ENCODE measurements around the gene BTF3. TPM values are rescaled to one million over a fixed set of nuclear protein-coding genes. Genes with fewer than 3 reads are reported as not detected.
A peak's percentile ranks its signal among the peaks of the same experiment; 100 is the strongest.

The BTF3 gene
- total and polyA plus RNA-seq, 9 of the 15 experiments (the other 6 are each of a cell fraction or from before 2014, with no cell fraction given): 534 to 1,637 (median 848) TPM

GRCh38 chr5:73497497-73498056 is 665 bp upstream of the BTF3 start:
- POLR2A ChIA-PET: interaction anchor here (0.7 to 2.5 kb wide), 12 partner anchors 9 to 508 kb away, joined by 3 to 29 read pairs (median 4); partner anchors contain the start of gene FOXD1
- DNase-seq (ENCODE audit: extremely low read depth in 1 of 4, low spot score in 3 of 4) (no peak), FAIRE-seq (peak; percentile 54), ATAC-seq (peak; percentile 7)
- intact Hi-C loops (cut with micrococcal nuclease) (loop anchor here (5.0 kb wide), 1 partner anchor 45 kb away; no protein-coding TSS in a partner anchor), in situ Hi-C loops (cut with MboI) (no loop called here)
- WGBS (ENCODE audit: insufficient coverage, low coverage, missing lambda C conversion rate): 1% methylated on average over 16 of the region's 16 CpGs
- peak overlapping the region; percentile 84 for H2AFZ ChIP-seq (ENCODE audit: low read depth, low read length)
- H3K4me3 ChIP-seq: peak overlapping the region; percentile 93
- CTCF ChIA-PET (ENCODE audit: low intra/inter-chr PET ratio): no interaction called here
- peak overlapping the region; percentile 98 for H3K27ac ChIP-seq (ENCODE audit: extremely low read depth, low read depth, low read length)
- H3K36me3 ChIP-seq (ENCODE audit: control insufficient read depth, insufficient read depth, low read length): peaks cover 34% of the 10 kb centered on the region
- H3K9me1 ChIP-seq (ENCODE audit: control insufficient read depth, insufficient read depth, low read length): no peaks in the 10 kb centered on the region
- H3K9ac ChIP-seq (ENCODE audit: insufficient read depth in 1 of 2, low read depth in 2 of 2, low read length in 2 of 2): peak overlapping the region; percentile 99 to 100
- no peaks in the 10 kb centered on the region for H3K9me3 ChIP-seq (replicated peaks; ENCODE audit: control insufficient read depth, insufficient read depth, low read depth, low read length)
- peaks cover 3% of the 10 kb centered on the region in 2 experiments; a peak in 4 of 5 replicates for H3K4me1 ChIP-seq (replicated peaks in 1 of 2; ENCODE audit: control insufficient read depth in 2 of 2, insufficient read depth in 2 of 2, low read length in 2 of 2)
- no peaks in the 10 kb centered on the region for H3K27me3 ChIP-seq (ENCODE audit: control insufficient read depth in 2 of 2, insufficient read depth in 2 of 2, low read length in 2 of 2)
- peaks cover 53% of the 10 kb centered on the region for H3K79me2 ChIP-seq (ENCODE audit: control insufficient read depth, insufficient read depth, low read length)
- peaks cover 9% of the 10 kb centered on the region; the same call in 1 of the 2 replicates for H4K20me1 ChIP-seq (replicated peaks; ENCODE audit: control insufficient read depth, insufficient read depth, low read length)
- H3K4me2 ChIP-seq (ENCODE audit: insufficient read depth, low read length): peak overlapping the region; percentile 85
- TSS peak; percentile 84 for BruUV-seq (replicated peaks)
- TF ChIP-seq ZNF639 (CRISPR knock-in tag; conservative IDR thresholded peaks at IDR 0.05 in 1 of 2, IDR thresholded peaks at IDR 0.05 in 1 of 2) (0 out of 4 replicates have a peak, but pooled peaks of 1 of the 2 experiments have one; percentile 7), PTRF (tag; IDR thresholded peaks at IDR 0.05) (no peak), ZNF165 (CRISPR knock-in tag; IDR thresholded peaks at IDR 0.05; ENCODE audit: borderline replicate concordance) (no peak), POLR2AphosphoS5 (IDR thresholded peaks at IDR 0.05; ENCODE audit: control insufficient read depth, insufficient read depth, low read depth, low read length) (no peak), TEAD2 (tag; IDR thresholded peaks at IDR 0.05) (no peak), IFI16 (CRISPR knock-in tag; IDR thresholded peaks at IDR 0.05) (no peak), NFE2 (IDR thresholded peaks at IDR 0.05; ENCODE audit: low read depth) (no peak), ZNF644 (tag; IDR thresholded peaks at IDR 0.05; ENCODE audit: low read depth) (peak; percentile 2; the same call in 1 of the 2 replicates), TRIM24 (IDR thresholded peaks at IDR 0.05) (no peak), HMBOX1 (IDR thresholded peaks at IDR 0.05) (0 out of 2 replicates have a peak, but pooled peaks have one; percentile 27), ATF3 (IDR thresholded peaks at IDR 0.05) (no peak), ATF3 (CRISPR knock-in tag; conservative IDR thresholded peaks at IDR 0.05) (no peak; the same call in 1 of the 2 replicates), NCOR1 (IDR thresholded peaks at IDR 0.05) (peak; percentile 3; the same call in 1 of the 2 replicates), VEZF1 (CRISPR knock-in tag; IDR thresholded peaks at IDR 0.05) (peak; percentile 0; the same call in 1 of the 2 replicates), ZNF586 (CRISPR knock-in tag; conservative IDR thresholded peaks at IDR 0.05) (no peak)
